ENCODE results near the gene RNF135. TPM values are rescaled to one million over a fixed set of nuclear protein-coding genes. Genes with fewer than 3 reads are reported as not detected.
"Not testable (repeated sequence)": the region's sequence is repeated elsewhere in the genome, so short reads cannot be mapped to it uniquely, and the experiment has no call there.

Gene RNF135
- total and polyA plus RNA-seq, 4 experiments from 2014 or later: 3.9 to 10.5 (median 7.8) TPM

GRCh38 chr17:31046856-31047425 lies 76.1 kb downstream of the RNF135 start:
- H3K9me3 ChIP-seq (ENCODE audit: control insufficient read depth in 1 of 2, low read length in 2 of 2); H3K4me3 ChIP-seq (ENCODE audit: low read length in 2 of 2); H3K36me3 Mint-ChIP-seq; H3K27me3 Mint-ChIP-seq; intact Hi-C loops (cut with micrococcal nuclease); DNase-seq; H3K36me3 ChIP-seq (ENCODE audit: insufficient read depth, low read length); H3K4me3 Mint-ChIP-seq; H3K27me3 ChIP-seq (ENCODE audit: insufficient read depth, low read length); H3K4me1 ChIP-seq (ENCODE audit: insufficient read depth, low read length); H3K27ac Mint-ChIP-seq; H3K4me1 Mint-ChIP-seq; CTCF ChIA-PET (ENCODE audit: partially characterized antibody); H3K9me3 Mint-ChIP-seq; POLR2A ChIA-PET (ENCODE audit: partially characterized antibody); H3K27ac ChIP-seq (ENCODE audit: low read depth, low read length): not testable (repeated sequence)

GRCh38 chr17:31048142-31048541 lies 77.3 kb downstream of the RNF135 start:
- Mint-ChIP-seq H3K36me3 (peaks cover 0 to 11% of the 10 kb centered on the region in 2 donors), H3K4me1 (peaks cover 7 to 13% (median 10%) of the 10 kb centered on the region in 4 donors), H3K4me3 (no peak overlapping the region), H3K27ac (peak overlapping the region in 1 of 7 donors; percentile 60), H3K27me3 (no peaks in the 10 kb centered on the region), H3K9me3 (no peaks in the 10 kb centered on the region)
- H3K9me3 ChIP-seq (ENCODE audit: control insufficient read depth in 1 of 2, low read length in 2 of 2): no peaks in the 10 kb centered on the region
- H3K4me3 ChIP-seq (ENCODE audit: low read length in 2 of 2): no peak overlapping the region
- H3K27me3 ChIP-seq (ENCODE audit: insufficient read depth, low read length): no peaks in the 10 kb centered on the region
- H3K4me1 ChIP-seq (ENCODE audit: insufficient read depth, low read length): no peaks in the 10 kb centered on the region
- ChIA-PET CTCF (ENCODE audit: partially characterized antibody) (no interaction called here), POLR2A (ENCODE audit: partially characterized antibody) (no interaction called here)
- no peaks in the 10 kb centered on the region for H3K36me3 ChIP-seq (ENCODE audit: insufficient read depth, low read length)
- intact Hi-C loops (cut with micrococcal nuclease): no loop called here
- no peak overlapping the region for H3K27ac ChIP-seq (ENCODE audit: low read depth, low read length)
- DNase-seq: no peak

GRCh38 chr17:31048780-31049179 lies 77.9 kb downstream of the RNF135 start:
- ChIA-PET CTCF (ENCODE audit: partially characterized antibody) (interaction anchor here (0.6 kb wide), 1 partner anchor 81 kb away, joined by 3 read pairs; no protein-coding TSS in a partner anchor), POLR2A (ENCODE audit: partially characterized antibody) (no interaction called here)
- no peaks in the 10 kb centered on the region for H3K36me3 ChIP-seq (ENCODE audit: insufficient read depth, low read length)
- no peak overlapping the region for H3K4me3 Mint-ChIP-seq
- H3K4me1 Mint-ChIP-seq: peaks cover 7 to 13% (median 10%) of the 10 kb centered on the region in 4 donors
- no peaks in the 10 kb centered on the region for H3K9me3 Mint-ChIP-seq
- H3K27ac Mint-ChIP-seq: no peak overlapping the region
- H3K27me3 Mint-ChIP-seq: no peaks in the 10 kb centered on the region
- H3K9me3 ChIP-seq (ENCODE audit: control insufficient read depth in 1 of 2, low read length in 2 of 2): no peaks in the 10 kb centered on the region
- no peaks in the 10 kb centered on the region for H3K4me1 ChIP-seq (ENCODE audit: insufficient read depth, low read length)
- H3K27ac ChIP-seq (ENCODE audit: low read depth, low read length): no peak overlapping the region
- no peak overlapping the region for H3K4me3 ChIP-seq (ENCODE audit: low read length in 2 of 2)
- DNase-seq: no peak
- H3K36me3 Mint-ChIP-seq: peaks cover 0 to 11% of the 10 kb centered on the region in 2 donors
- intact Hi-C loops (cut with micrococcal nuclease): no loop called here
- no peaks in the 10 kb centered on the region for H3K27me3 ChIP-seq (ENCODE audit: insufficient read depth, low read length)

Other genes starting within 250 kb of the RNF135 start
- 10 to 100 TPM; 92.7 to 95.0 TPM for gene CRLF3, start 146.3 kb upstream of the RNF135 start, total RNA-seq
- gene CRLF3, start 146.3 kb upstream of the RNF135 start, polyA plus RNA-seq: 100 to 1,000 TPM; 121 to 123 TPM
- 1 to 10 TPM; 4.2 to 4.5 TPM for gene ATAD5, start 139.1 kb upstream of the RNF135 start, total RNA-seq
- 1 to 10 TPM in 1 of 2 donors, under 1 TPM in 1; 0.15 to 2.2 TPM for gene ATAD5, start 139.1 kb upstream of the RNF135 start, polyA plus RNA-seq
- gene TEFM, start 64.8 kb upstream of the RNF135 start, total RNA-seq: 10 to 100 TPM; 20.2 to 21.3 TPM
- gene TEFM, start 64.8 kb upstream of the RNF135 start, polyA plus RNA-seq: 10 to 100 TPM; 20.8 to 21.2 TPM
- gene ADAP2, start 49.1 kb upstream of the RNF135 start, total RNA-seq: 1 to 10 TPM; 4.6 to 6.4 TPM
- not detected for gene ADAP2, start 49.1 kb upstream of the RNF135 start, polyA plus RNA-seq
- 10 to 100 TPM; 49.8 to 52.4 TPM for gene NF1, start 123.9 kb downstream of the RNF135 start, total RNA-seq
- gene NF1, start 123.9 kb downstream of the RNF135 start, polyA plus RNA-seq: 1 to 10 TPM; 5.5 to 5.9 TPM

All from CD4-positive, alpha-beta memory T cell (primary cell).